ENCODE results near the gene APBA1. TPM values are rescaled to one million over a fixed set of nuclear protein-coding genes. Genes with fewer than 3 reads are reported as not detected.

The APBA1 gene
- 19.7 TPM for total RNA-seq

GRCh38 chr9:69671879-69672595 is at the start of gene APBA1:
Gene APBA1 (minus strand): TSS chr9:69672371.
- peak; percentile 82 for DNase-seq (ENCODE audit: low spot score)
- ATAC-seq: peak; percentile 82

- ATAC-seq (peak; percentile 52), DNase-seq (ENCODE audit: low spot score) (no peak)
Observed at GRCh38 chr9:69719983-69720382, 47.8 kb upstream of the APBA1 start.

GRCh38 chr9:69719367-69719766 is 47.2 kb upstream of the APBA1 start:
- ATAC-seq (no peak), DNase-seq (ENCODE audit: low spot score) (no peak)

GRCh38 chr9:69718218-69718617 is 46.0 kb upstream of the APBA1 start:
- DNase-seq (ENCODE audit: low spot score) (no peak), ATAC-seq (no peak)

DNA sequence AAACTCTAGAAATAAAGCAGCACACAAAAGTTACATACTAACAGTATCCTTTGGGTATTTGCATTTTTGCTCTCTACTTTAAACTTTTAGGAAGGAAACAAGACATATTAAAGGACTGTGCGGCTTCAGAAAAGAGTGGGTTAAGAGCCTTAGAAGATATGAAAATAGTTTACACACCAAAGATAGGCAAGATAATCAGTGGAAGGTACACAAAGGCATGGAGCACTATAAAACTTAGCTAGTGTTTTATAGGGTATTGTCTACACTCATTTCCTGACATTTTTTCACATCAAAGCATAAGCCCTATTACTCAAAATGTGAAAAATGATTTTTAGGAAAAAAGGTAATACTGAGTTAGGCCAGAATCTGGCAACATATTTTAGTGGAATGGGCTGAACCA is 43.7 kb upstream of the APBA1 start:
- DNase-seq (ENCODE audit: low spot score) (no peak), ATAC-seq (no peak)

DNA sequence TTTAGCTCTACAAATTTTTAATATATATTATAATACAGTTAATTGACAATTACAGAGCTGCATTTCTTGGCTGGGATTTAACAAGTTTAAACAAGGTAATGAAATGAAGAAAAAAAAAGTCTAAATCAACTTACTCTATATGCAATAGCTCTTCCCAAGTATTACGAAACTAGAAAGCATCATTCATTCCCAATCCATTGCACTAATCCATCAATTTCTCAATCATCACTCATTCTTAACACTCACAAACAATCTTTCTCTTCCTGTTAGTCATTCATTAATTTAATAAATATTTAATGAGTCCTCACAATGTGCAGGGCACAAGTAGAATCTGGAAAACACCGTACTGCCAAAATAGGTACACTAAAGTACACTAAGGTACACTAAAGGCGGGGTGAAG is 42.9 kb upstream of the APBA1 start:
- no peak for DNase-seq (ENCODE audit: low spot score)
- no peak for ATAC-seq

DNA sequence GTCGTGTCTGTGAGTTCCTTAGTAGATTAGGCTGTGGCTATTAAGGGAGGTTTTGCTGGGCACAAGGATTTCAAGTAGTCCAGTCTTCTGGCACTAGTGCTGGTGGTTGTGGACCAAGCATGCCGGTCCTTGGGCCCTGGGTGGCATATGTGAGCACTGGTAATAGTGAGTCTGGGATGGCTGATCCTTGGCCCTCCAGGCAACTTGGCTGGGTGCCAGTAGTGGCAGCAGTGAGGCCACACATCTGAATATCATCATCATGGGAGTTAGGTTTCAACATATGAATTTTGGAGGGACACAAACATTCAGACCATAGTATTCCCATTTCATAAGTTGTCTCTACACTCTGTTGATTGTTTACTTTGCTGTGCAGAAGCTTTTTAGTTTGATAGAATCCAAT is 25.3 kb upstream of the APBA1 start:
- DNase-seq (ENCODE audit: low spot score) (no peak), ATAC-seq (no peak)

GRCh38 chr9:69696802-69697201 is 24.6 kb upstream of the APBA1 start:
- no peak for ATAC-seq

GRCh38 chr9:69689991-69690538 is 17.9 kb upstream of the APBA1 start:
- ATAC-seq: peak; percentile 29
- DNase-seq (ENCODE audit: low spot score): no peak

More at GRCh38 chr9:69696802-69697201, 24.6 kb upstream of the APBA1 start:
- DNase-seq (ENCODE audit: low spot score): no peak

GRCh38 chr9:69683927-69684326 is 11.8 kb upstream of the APBA1 start:
- DNase-seq (ENCODE audit: low spot score) (no peak), ATAC-seq (no peak)

GRCh38 chr9:69678843-69679538 is 6.8 kb upstream of the APBA1 start:
- no peak for DNase-seq (ENCODE audit: low spot score)
- no peak for ATAC-seq

DNA sequence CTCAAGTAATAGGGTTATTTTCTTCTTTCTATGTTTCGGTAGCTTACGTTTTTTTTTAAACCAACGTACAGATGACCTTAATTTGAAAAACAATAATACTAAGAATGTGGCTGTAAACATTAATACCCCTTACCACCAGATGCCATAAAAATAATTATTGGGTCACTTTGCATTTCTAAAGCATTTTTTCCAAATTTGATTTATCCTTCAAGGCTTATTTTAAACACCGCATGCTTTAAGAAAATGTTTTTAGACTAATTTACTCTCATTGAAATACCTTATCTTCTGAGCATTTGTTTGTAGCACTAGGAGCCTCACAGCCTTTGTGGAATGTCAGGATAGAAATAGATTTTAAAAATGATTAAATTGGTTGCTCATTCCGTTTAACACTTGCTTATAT is 5.8 kb upstream of the APBA1 start:
- ATAC-seq (no peak), DNase-seq (ENCODE audit: low spot score) (no peak)

DNA sequence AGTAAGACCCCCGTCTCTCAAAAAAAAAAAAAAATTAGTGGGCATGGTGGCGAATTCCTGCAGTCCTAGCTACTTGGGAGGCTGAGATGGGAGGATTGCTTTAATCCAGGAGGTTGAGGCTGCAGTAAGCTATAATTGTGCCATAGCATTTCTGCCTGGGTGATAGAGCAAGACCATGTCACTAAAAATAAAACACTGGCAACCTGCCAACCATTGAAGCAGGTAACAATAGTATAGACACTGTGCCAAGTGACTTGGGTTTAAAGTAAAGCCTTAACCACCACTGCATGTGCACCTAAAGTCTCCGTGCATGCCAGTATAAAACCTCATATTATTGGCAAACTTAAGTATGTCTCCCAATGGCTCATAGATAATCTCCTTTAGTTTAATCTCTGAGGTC is 3.4 kb upstream of the APBA1 start:
- no peak for DNase-seq (ENCODE audit: low spot score)
- no peak for ATAC-seq

GRCh38 chr9:69674716-69675438 is 2.7 kb upstream of the APBA1 start:
- ATAC-seq (no peak), DNase-seq (ENCODE audit: low spot score) (no peak)

GRCh38 chr9:69674112-69674685 is 2.0 kb upstream of the APBA1 start:
- DNase-seq (ENCODE audit: low spot score) (no peak), ATAC-seq (no peak)

DNA sequence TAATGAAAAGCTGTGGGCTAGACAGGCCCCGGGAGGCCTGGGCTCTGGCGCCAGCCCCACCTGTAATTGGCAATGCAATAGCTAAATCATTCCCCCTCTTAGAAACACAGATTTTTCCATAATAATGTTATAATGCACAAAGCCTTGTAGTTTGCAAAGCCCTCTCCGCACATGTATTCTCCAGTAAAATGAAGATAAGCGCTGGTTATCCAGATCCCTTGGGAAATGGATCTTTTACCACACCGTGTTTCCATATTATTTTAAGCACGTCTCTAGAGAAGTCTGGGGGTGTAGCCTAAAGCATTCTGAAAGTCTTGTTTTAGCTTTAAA is 1.1 kb upstream of the APBA1 start:
- ATAC-seq (no peak), DNase-seq (ENCODE audit: low spot score) (no peak)

GRCh38 chr9:69672596-69673310 is 582 bp upstream of the APBA1 start:
- peak; percentile 80 for ATAC-seq
- DNase-seq (ENCODE audit: low spot score): peak; percentile 87

DNA sequence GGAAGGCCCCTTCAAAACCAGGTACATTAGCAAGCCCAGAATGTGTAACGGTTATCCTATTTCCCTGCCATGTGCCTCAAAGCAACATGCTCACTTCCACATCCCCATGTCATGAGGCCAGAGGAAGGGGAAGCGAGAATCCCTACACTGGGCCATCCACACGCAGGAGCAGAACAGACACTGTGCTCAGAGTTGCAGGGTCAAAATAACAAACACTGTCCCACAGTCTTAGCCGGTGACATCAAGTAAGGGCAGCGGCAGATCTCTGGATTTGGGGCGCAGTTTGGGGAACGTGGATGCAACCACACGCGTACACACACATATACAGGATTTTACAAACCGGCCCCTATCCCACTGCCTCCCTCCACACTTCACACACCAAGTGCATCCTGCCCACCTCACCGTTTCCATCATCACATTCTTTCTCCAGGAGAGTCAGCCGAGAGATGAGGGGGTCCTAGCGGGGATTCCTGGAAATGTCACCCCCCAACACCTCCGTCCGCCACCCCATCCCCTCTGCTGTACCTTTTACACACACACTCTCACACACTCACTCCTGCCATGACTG is 776 bp downstream of the APBA1 start:
- peak; percentile 29 for ATAC-seq
- no peak for DNase-seq (ENCODE audit: low spot score)

DNA sequence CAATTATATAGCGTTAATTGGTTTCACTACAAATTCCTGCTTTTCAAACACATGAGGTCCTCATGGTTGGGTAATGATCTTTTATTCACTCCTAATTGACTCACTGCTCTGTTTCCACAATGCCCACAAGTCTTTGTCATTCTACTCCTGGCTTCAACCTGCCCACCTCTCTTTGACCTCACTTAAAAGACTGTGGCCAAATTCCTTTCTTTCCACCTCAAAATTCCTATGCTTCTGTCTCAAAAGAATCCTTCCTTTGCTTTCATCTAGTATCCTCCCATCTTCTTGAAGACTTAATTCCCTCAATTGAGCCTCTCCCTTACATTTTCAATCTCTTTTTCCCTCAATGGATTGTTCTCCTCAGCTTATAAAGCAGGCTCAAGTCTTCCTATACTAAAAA is 4.9 kb downstream of the APBA1 start:
- DNase-seq (ENCODE audit: low spot score) (no peak), ATAC-seq (no peak)

DNA sequence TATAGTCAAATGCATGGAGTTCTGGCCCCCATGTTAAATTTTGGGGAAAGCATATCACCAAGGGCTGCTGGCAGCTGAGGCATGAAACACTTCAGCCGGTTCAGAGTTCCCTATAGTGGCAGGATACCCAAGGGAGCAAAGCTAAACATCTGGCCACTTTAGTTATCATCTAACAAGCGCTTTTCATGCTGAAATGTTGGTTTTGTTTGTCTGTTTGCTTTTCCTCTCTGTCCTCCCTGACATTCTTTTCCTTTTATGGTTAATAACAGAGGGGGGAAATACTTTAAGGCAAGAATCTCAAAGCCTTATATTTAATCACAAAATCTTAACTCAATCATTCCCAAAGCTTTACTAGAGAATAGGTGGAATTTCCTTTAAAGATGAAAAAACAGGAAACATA is 11.9 kb downstream of the APBA1 start:
- DNase-seq (ENCODE audit: low spot score) (no peak), ATAC-seq (peak; percentile 31)

Data from left lobe of liver (tissue), 2 donors.